GM20431 (cell line): ENCODE measurements around the gene ARHGAP15.

Source experiments
- in situ Hi-C: fragments of 300-500 bp; cut with MseI, MboI; formaldehyde crosslinking; loops from one replicate; pipeline ENCODE4 v1.15.0; 2020; ENCODE audit warnings: low sequenced_read_pairs; ENCODE audit not compliant: unreplicated experiment

Gene ARHGAP15

GRCh38 chr2:143300536-143300935, 171.3 kb downstream of the ARHGAP15 start:
- in situ Hi-C loops = no loop called here

GRCh38 chr2:143311426-143311825, 182.2 kb downstream of the ARHGAP15 start:
- in situ Hi-C loops = no loop called here

DNA sequence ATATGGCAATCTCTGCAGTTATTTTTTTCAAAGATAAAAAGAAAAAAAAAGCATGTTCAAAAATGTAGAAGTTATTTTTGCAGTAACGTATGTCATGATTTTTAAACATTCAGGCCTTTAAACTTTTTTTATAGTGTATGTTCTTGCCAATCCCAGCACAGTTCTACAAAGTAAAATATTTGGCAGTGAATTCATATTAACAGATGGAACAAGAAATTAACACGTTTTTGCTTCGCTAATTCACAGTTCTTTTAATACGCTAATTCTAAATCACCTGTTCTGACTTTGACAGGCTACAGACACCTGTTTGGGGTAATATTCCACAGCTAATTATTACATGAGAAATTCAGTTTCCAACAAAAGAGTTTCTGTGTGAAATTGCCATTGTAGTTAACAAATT, 183.2 kb downstream of the ARHGAP15 start:
- in situ Hi-C loops = no loop called here

GRCh38 chr2:143313861-143314260, 184.6 kb downstream of the ARHGAP15 start:
- in situ Hi-C loops = no loop called here

- in situ Hi-C loops = no loop called here
Observed at GRCh38 chr2:143321994-143322393, 192.8 kb downstream of the ARHGAP15 start.

- in situ Hi-C loops = no loop called here
Observed at GRCh38 chr2:143329288-143329687, 200.1 kb downstream of the ARHGAP15 start.

GRCh38 chr2:143333168-143333791, 204.1 kb downstream of the ARHGAP15 start:
- in situ Hi-C loops = no loop called here

- in situ Hi-C loops = no loop called here
Observed at GRCh38 chr2:143333847-143334246, 204.6 kb downstream of the ARHGAP15 start.

- in situ Hi-C loops = no loop called here
Observed at GRCh38 chr2:143334837-143335236, 205.6 kb downstream of the ARHGAP15 start.

DNA sequence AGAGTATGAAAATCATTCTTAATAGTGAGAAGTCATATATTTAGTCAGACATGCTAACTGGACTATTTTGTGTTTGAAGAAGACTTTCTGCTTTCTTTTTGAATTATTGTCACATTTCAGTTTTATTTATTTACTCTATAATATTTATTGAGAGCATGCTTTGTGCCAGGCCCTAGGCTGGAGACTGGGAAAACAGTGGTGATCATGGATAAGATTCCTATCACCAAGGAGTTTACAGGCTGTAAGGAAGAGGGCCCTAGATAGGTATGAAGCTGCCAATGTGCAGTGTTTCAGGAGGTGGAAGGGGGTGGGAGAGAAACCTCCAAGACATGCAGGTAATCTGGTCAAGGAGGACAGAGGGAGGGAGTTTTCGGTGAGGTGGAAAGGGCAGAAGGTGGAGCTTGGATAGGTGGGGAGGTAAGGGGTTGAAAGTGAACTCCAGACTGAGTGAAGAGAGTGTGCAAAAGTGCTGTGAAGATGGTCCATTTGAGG, 207.5 kb downstream of the ARHGAP15 start:
- in situ Hi-C loops = no loop called here

DNA sequence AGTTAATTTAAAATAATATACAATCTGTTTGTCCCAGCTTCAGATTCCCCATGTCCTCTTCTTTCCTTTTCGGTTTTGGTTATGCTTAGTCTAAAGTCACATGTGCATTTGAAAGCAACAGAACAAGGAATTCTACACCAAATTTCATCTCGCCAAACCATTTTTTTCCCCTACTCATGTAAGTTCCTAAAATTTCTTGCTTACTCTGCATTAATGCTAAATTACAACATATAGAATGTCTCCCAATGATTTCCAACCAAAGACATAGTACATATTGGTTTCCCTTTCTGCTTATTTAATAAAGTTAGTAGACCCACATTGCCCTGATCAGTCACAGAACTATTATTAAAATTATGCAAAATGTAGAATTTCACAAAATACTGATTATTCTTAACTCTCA, 212.3 kb downstream of the ARHGAP15 start:
- in situ Hi-C loops = no loop called here

- in situ Hi-C loops = no loop called here
Observed at GRCh38 chr2:143344780-143345179, 215.6 kb downstream of the ARHGAP15 start.

DNA sequence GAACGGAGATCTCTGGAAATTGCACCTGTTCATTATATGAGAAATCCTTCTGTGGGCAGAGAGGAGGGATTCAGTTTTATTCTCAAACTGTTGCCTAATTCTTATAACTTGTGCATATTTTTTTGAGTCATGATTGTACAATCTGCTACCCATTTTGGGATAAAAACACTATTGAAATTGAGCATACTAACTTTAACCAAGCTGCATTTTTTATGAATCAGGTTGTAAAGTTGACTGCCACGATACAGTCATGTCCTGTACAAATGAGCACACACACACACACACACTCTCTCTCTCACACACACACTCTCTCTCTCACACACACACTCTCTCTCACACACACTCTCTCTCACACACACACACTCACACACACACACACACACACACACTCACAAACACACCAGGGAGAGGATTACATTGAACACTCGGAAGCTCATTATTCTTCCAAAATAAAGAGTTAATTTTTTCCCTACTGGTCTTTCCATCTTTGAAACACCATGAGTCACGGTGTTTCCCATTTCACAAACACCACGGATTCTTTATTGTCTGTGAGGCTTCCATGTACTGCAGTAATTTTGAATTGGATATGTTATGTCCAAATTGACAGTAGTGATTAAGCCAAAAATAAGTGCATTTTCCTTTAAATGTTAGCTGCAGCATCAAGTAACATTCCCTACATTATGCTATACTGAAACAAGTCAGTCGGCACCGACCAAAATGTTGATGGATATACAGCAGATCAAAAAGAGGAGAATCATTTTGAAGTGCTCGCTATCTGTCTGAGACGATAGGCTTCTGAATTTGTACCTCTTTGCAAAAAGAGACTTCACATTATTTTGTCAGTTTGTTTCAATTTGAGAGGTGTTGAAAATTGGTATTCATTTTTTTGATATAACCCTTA, 216.9 kb downstream of the ARHGAP15 start:
- in situ Hi-C loops = no loop called here

GRCh38 chr2:143347271-143347695, 218.1 kb downstream of the ARHGAP15 start:
- in situ Hi-C loops = no loop called here

- in situ Hi-C loops = no loop called here
Observed at GRCh38 chr2:143347901-143348414, 218.7 kb downstream of the ARHGAP15 start.

DNA sequence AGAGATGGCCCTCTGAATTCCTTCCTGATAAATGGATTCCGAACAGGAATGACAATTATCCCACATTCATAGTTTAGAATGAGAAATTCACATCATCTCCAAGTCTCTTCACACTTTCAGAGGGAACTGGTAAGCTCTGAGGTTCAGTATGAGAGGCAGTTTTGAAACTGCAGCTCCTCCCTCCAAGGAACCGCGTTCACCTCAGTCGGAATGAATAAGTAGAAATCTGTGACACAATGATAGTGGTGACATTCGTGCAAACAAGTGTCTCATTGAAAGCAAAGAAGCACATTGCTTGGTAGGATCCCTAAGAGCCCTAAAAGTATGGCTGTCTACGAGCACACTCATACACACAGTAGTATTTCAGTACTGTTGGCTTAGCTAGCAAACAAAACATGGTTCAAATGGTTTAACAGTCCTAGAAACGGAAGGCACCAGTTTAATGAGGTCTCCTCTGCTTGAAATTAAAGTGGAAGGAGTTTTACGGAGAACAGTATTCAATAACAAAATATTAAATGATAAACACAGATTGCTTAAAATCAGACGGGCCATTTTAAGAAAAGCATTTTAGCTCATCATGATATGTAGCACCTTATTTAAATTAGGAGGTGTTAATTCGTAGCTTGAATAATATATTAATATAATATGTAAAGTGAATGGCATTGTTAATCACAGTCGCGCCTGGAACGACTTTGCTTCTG, 225.0 kb downstream of the ARHGAP15 start:
- in situ Hi-C loops = no loop called here

DNA sequence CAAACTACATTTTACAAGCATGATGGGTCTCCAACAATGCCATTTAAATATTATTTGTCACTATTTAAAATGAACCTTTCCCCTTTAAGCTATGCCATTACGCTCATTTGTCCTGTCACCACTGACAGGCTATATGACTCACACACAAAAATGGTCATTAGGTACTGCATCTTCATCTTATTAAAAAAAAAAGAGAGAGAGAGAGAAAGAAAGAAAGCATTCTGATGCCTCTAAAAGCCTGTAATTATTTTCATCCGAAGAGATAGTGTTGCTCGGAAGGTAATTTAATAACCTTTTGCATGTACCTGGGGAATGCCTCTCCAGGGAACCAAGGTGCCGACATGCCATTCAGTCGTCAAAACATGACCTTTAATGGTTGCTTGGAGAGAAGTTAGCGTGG, 226.7 kb downstream of the ARHGAP15 start:
- in situ Hi-C loops = no loop called here

GRCh38 chr2:143356336-143356735, 227.1 kb downstream of the ARHGAP15 start:
- in situ Hi-C loops = no loop called here

GRCh38 chr2:143356736-143357446, 227.7 kb downstream of the ARHGAP15 start:
- in situ Hi-C loops = no loop called here

DNA sequence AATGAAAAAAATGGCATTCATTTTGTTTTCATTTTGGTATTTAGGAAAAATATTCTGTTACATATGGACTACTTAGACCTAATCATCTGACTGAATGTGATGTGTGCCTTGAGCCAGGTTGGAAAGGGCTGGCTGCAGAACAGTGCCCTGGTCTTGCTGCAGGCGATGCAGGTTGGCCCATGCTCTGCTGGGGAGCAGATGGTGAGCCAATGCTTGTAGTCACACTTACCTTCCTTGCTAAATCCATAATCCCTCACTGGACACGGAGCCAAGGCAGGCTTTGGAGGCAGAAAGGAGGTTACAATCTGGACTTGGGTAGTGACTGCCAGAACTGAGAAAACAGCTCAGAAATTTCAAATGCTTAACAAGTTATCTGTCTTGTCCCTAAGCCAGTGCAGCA, 228.7 kb downstream of the ARHGAP15 start:
- in situ Hi-C loops = no loop called here
